SK-N-SH (cell line): ENCODE results near the gene NRDC. TPM values are rescaled to one million over a fixed set of nuclear protein-coding genes. Genes with fewer than 3 reads are reported as not detected.

Experiments used
- CTCF ChIA-PET: fragments of 300-600, 350-600 bp; formaldehyde crosslinking; extraction: SDS; loops from one replicate; lab custom pipeline; 2021; lab: Yijun Ruan, JAX
- POLR2A ChIA-PET: fragments of 350-600 bp; sonication (Branson Sonifier 250); formaldehyde crosslinking; extraction: SDS; loops from one replicate; lab custom pipeline; 2020; ENCODE audit warnings: antibody characterized with exemption, inconsistent platforms; lab: Yijun Ruan, JAX
- DNase-seq: peaks from one replicate; pipeline ENCODE4 v3.0.0; 2012
- H2AFZ ChIP-seq: fragments of 200-600 bp; sonication (generic); 2 replicates; pipeline ENCODE4 v1.8.1; 2016; ENCODE audit warnings: antibody characterized with exemption, mild to moderate bottlenecking, low read depth
- H3F3A ChIP-seq: fragments of 200-600 bp; sonication (generic); replicated peaks from 2 replicates; pipeline ENCODE3; 2016; ENCODE audit warnings: antibody characterized with exemption, mild to moderate bottlenecking; ENCODE audit not compliant: insufficient read depth
- H3K27ac ChIP-seq, 2 experiments: fragments of 200-500 bp in 1 of 2; fragments of 200-600 bp in 1 of 2; sonication (Bioruptor generic) in 1 of 2; sonication (generic), shearing (Covaris generic) in 1 of 2; 2 replicates each; pipeline versions ENCODE4 v1.5.1 to v1.6.1; 2014 to 2016; ENCODE audit warnings: low read depth in 2 of 2, inconsistent platforms in 1 of 2, low read length in 1 of 2, mild to moderate bottlenecking in 1 of 2, mixed read lengths in 1 of 2
- H3K27me3 ChIP-seq: fragments of 200-600 bp; sonication (generic), shearing (Covaris generic); 2 replicates; pipeline ENCODE4 v1.6.1; 2016; ENCODE audit warnings: mixed run types; ENCODE audit not compliant: insufficient read depth
- H3K36me3 ChIP-seq, 2 experiments: fragments of 200-500 bp in 1 of 2; fragments of 200-600 bp in 1 of 2; sonication (Bioruptor generic) in 1 of 2; sonication (generic) in 1 of 2; replicated peaks in 1 of 2; 2 replicates each; pipeline versions ENCODE3 to v1.5.1; 2014 to 2016; ENCODE audit warnings: low read length in 1 of 2, mild to moderate bottlenecking in 1 of 2; ENCODE audit not compliant: insufficient read depth in 2 of 2, control insufficient read depth in 1 of 2
- H3K4me1 ChIP-seq, 2 experiments: fragments of 200-500 bp in 1 of 2; fragments of 200-600 bp in 1 of 2; sonication (Bioruptor generic) in 1 of 2; sonication (generic), shearing (Covaris generic) in 1 of 2; 2 replicates each; pipeline versions ENCODE4 v1.5.1 to v1.6.1; 2014 to 2016; ENCODE audit warnings: low read depth in 1 of 2, low read length in 1 of 2, mixed run types in 1 of 2; ENCODE audit not compliant: insufficient read depth in 2 of 2, control insufficient read depth in 1 of 2
- H3K4me2 ChIP-seq: fragments of 200-600 bp; sonication (generic), shearing (Covaris generic); 2 replicates; pipeline ENCODE4 v1.6.1; 2017; ENCODE audit warnings: mixed run types
- H3K4me3 ChIP-seq, 2 experiments: fragments of 200-500 bp in 1 of 2; fragments of 200-600 bp in 1 of 2; sonication (Bioruptor generic) in 1 of 2; sonication (generic), shearing (Covaris generic) in 1 of 2; 2 replicates each; pipeline versions ENCODE4 v1.5.1 to v1.8.1; 2014 to 2016; ENCODE audit warnings: low read depth in 2 of 2, inconsistent platforms in 1 of 2, low read length in 1 of 2, mild to moderate bottlenecking in 1 of 2, mixed read lengths in 1 of 2, moderate library complexity in 1 of 2
- H3K79me2 ChIP-seq: fragments of 200-600 bp; sonication (generic); 2 replicates; pipeline ENCODE4 v1.8.1; 2017; ENCODE audit warnings: mild to moderate bottlenecking; ENCODE audit not compliant: insufficient read depth
- H3K9ac ChIP-seq: fragments of 200-600 bp; sonication (generic); 2 replicates; pipeline ENCODE4 v1.6.1; 2017; ENCODE audit warnings: mixed run types
- H3K9me2 ChIP-seq: fragments of 200-600 bp; sonication (generic); 2 replicates; pipeline ENCODE4 v1.6.1; 2017; ENCODE audit warnings: mixed run types
- H3K9me3 ChIP-seq: fragments of 200-600 bp; sonication (generic); 2 replicates; pipeline ENCODE4 v1.6.1; 2017; ENCODE audit warnings: mixed run types, mild to moderate bottlenecking, moderate library complexity
- H4K20me1 ChIP-seq: fragments of 200-600 bp; sonication (generic); 2 replicates; pipeline ENCODE4 v1.6.1; 2017; ENCODE audit warnings: mild to moderate bottlenecking, mixed run types; ENCODE audit not compliant: insufficient read depth
- CHD2 ChIP-seq: fragments of 150-350 bp; IDR thresholded peaks from 2 replicates; pipeline ENCODE4 v1.6.1; 2018; ENCODE audit warnings: low read length; ENCODE audit not compliant: partially characterized antibody
- EZH2phosphoT487 ChIP-seq: fragments of 200-600 bp; sonication (generic); IDR thresholded peaks from 2 replicates; pipeline ENCODE4 v1.6.1; 2017; ENCODE audit warnings: low read depth, mixed run types, mild to moderate bottlenecking, antibody characterized with exemption, moderate library complexity, borderline replicate concordance
- FOSL2 ChIP-seq: IDR thresholded peaks from 2 replicates; pipeline ENCODE4 v1.4.0; 2012; ENCODE audit warnings: low read depth, mild to moderate bottlenecking, moderate library complexity, borderline replicate concordance
- FOXJ3 ChIP-seq: sonication (generic); formaldehyde crosslinking; IDR thresholded peaks from 2 replicates; pipeline ENCODE4 v1.5.1; 2020; ENCODE audit warnings: mild to moderate bottlenecking, missing genetic modification reagents
- FOXM1 ChIP-seq: IDR thresholded peaks from 2 replicates; pipeline ENCODE4 v1.4.0; 2012; ENCODE audit warnings: low read depth, mild to moderate bottlenecking
- GABPA ChIP-seq: IDR thresholded peaks from 2 replicates; pipeline ENCODE4 v1.4.0; 2012; ENCODE audit warnings: low read depth, mild to moderate bottlenecking
- JUND ChIP-seq: IDR thresholded peaks from 2 replicates; pipeline ENCODE4 v1.4.0; 2012
- NFIC ChIP-seq: IDR thresholded peaks from 2 replicates; pipeline ENCODE4 v1.4.0; 2012; ENCODE audit warnings: borderline replicate concordance
- NRF1 ChIP-seq: IDR thresholded peaks from 2 replicates; pipeline ENCODE4 v1.6.1; 2012; ENCODE audit warnings: low read depth, mild to moderate bottlenecking, low read length
- POLR2AphosphoS5 ChIP-seq: IDR thresholded peaks from 2 replicates; pipeline ENCODE4 v1.6.1; 2012; ENCODE audit warnings: low read depth, low read length
- RAD21 ChIP-seq: IDR thresholded peaks from 2 replicates; pipeline ENCODE4 v1.6.1; 2012; ENCODE audit warnings: mild to moderate bottlenecking, low read length
- RXRA ChIP-seq: IDR thresholded peaks from 2 replicates; pipeline ENCODE4 v1.4.0; 2012; ENCODE audit warnings: low read depth, mild to moderate bottlenecking, borderline replicate concordance
- SIN3A ChIP-seq: IDR thresholded peaks from 2 replicates; pipeline ENCODE4 v1.6.1; 2012; ENCODE audit warnings: low read depth, mild to moderate bottlenecking, low read length, moderate library complexity, borderline replicate concordance
- TEAD4 ChIP-seq: IDR thresholded peaks from 2 replicates; pipeline ENCODE4 v1.4.0; 2012; ENCODE audit warnings: mild to moderate bottlenecking, borderline replicate concordance; ENCODE audit not compliant: insufficient read depth
- USF1 ChIP-seq: IDR thresholded peaks from 2 replicates; pipeline ENCODE4 v1.4.0; 2012; ENCODE audit warnings: low read depth, borderline replicate concordance
- USF2 ChIP-seq: fragments of 150-350 bp; IDR thresholded peaks from 2 replicates; pipeline ENCODE4 v1.6.1; 2017; ENCODE audit warnings: antibody characterized with exemption, low read length, low read depth, borderline replicate concordance
- YY1 ChIP-seq: IDR thresholded peaks from 2 replicates; pipeline ENCODE4 v1.4.0; 2012; ENCODE audit warnings: low read depth, mild to moderate bottlenecking
- WGBS: methylation state at CpG from one replicate; pipeline ENCODE4 v1.1.6; 2017; ENCODE audit warnings: low lambda C conversion rate; 5-methylcytosine and 5-hydroxymethylcytosine counted together
- polyA plus RNA-seq, 3 experiments: library from polyadenylated mRNA; depleted of rRNA; stranded (reverse); fragments of >200 nt; gene quantifications; 2 replicates each; pipeline ENCODE4 v1.2.3, GENCODE V29; 2012
- TF ChIP-seq, protein P1 (sequence below): IDR thresholded peaks from 2 replicates; pipeline ENCODE4; 2012
- TF ChIP-seq, protein P2 (sequence below): IDR thresholded peaks from 2 replicates; pipeline ENCODE4 v1.4.0; 2012; ENCODE audit warnings: low read depth
- TF ChIP-seq, protein P3 (sequence below): fragments of 150-350 bp; IDR thresholded peaks from 2 replicates; pipeline ENCODE4 v1.6.1; 2016; ENCODE audit warnings: mild to moderate bottlenecking, low read depth, low read length
- TF ChIP-seq, protein P4 (sequence below): IDR thresholded peaks from 2 replicates; pipeline ENCODE4 v1.4.0; 2012; ENCODE audit warnings: low read depth, borderline replicate concordance

The NRDC gene
- polyA plus RNA-seq, 1 of the 3 experiments (the other 2 are of a cell fraction) = 84.8 TPM

DNA sequence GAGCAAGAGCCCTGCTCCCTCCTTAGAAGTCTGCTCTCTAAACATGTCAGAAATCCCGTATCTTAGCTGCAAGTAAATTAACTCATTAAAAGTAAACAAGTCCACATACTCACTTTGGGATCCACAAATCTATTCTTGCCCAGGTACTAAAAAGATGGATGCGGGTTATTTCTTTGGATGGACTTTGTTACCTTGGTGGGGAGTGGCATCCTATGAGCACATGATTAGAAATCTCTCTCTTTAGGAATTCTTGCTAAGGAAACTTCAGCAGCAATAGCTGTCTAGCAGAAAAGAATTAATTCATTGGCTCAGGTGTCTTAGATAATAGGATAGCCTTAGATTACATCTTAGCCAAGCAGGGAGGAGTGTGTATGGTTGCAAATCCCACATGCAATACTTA, 25.2 kb downstream of the NRDC start:
- Histone ChIP-seq H3K36me3 (peaks cover 9 to 22% of the 10 kb centered on the region in 2 experiments), H3K27ac (no peak overlapping the region), H3K27me3 (no peaks in the 10 kb centered on the region), H3K9me2 (no peaks in the 10 kb centered on the region), H3K4me3 (no peak overlapping the region), H2AFZ (no peak overlapping the region), H3K9me3 (no peaks in the 10 kb centered on the region), H3K9ac (no peak overlapping the region), H3K79me2 (peaks cover 90% of the 10 kb centered on the region), H4K20me1 (peaks cover 11% of the 10 kb centered on the region; the same call in 1 of the 2 replicates), H3K4me2 (no peak overlapping the region), H3F3A (peaks cover 11% of the 10 kb centered on the region), H3K4me1 (peaks cover 7 to 15% of the 10 kb centered on the region in 2 experiments; a peak in 3 of 4 replicates)
- DNase-seq = no peak
- ChIA-PET CTCF (no interaction called here), POLR2A (no interaction called here)
- no peak for TF ChIP-seq YY1
- TF ChIP-seq JUND = no peak
- no peak for TF ChIP-seq RAD21
- no peak for TF ChIP-seq EZH2phosphoT487
- no peak for TF ChIP-seq RXRA
- no peak for TF ChIP-seq NRF1
- TF ChIP-seq FOXM1 = no peak
- no peak for TF ChIP-seq USF2
- WGBS = 100% methylated on average over 2 of the region's 2 CpGs

DNA sequence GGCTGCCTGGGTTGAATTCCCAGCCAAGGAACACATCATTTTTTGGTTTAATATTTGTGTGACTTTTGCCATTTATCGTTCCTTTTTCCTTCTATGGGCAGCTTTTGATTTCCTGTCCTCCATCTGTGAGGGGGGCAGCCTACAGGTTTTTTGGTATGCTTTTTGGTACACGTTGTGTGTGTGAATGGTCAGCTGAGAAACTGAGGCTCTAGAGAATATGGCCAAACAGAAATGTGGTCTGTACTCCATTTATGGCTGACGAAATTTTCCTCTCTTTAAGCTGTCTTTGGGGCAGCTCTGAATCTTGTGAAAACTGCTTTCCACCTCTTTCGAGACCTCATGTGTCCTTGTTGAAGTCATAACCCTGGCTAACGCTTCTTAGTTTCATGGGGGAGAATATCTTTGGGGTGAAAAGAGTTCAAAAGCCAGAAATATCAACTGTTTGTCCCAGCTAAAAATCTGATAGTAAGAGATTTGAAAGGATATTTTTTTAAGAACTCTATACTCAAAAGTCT, 26.6 kb downstream of the NRDC start:
- peaks cover 8% of the 10 kb centered on the region; the same call in 1 of the 2 replicates for H4K20me1 ChIP-seq
- no peak overlapping the region for H3K9ac ChIP-seq
- peaks cover 6 to 22% of the 10 kb centered on the region in 2 experiments for H3K36me3 ChIP-seq
- H3K9me3 ChIP-seq = no peaks in the 10 kb centered on the region
- DNase-seq = no peak
- H3K27ac ChIP-seq = no peak overlapping the region
- no peaks in the 10 kb centered on the region for H3K27me3 ChIP-seq
- H3K4me1 ChIP-seq = peaks cover 7 to 15% of the 10 kb centered on the region in 2 experiments; a peak in 3 of 4 replicates
- H3F3A ChIP-seq = peaks cover 11% of the 10 kb centered on the region
- H3K4me2 ChIP-seq = no peak overlapping the region
- H3K4me3 ChIP-seq = no peak overlapping the region
- H2AFZ ChIP-seq = no peak overlapping the region
- 91% methylated on average over 5 of the region's 5 CpGs for WGBS
- POLR2A ChIA-PET = no interaction called here
- CTCF ChIA-PET = no interaction called here
- H3K79me2 ChIP-seq = peaks cover 90% of the 10 kb centered on the region
- H3K9me2 ChIP-seq = no peaks in the 10 kb centered on the region
- TF ChIP-seq NFIC (no peak), TEAD4 (no peak), USF2 (no peak), POLR2AphosphoS5 (no peak), FOXJ3 (CRISPR knock-in tag) (no peak), CHD2 (no peak), RAD21 (no peak), FOSL2 (no peak), USF1 (no peak), NRF1 (no peak), GABPA (no peak), SIN3A (no peak)
- TF ChIP-seq, protein P1, sequence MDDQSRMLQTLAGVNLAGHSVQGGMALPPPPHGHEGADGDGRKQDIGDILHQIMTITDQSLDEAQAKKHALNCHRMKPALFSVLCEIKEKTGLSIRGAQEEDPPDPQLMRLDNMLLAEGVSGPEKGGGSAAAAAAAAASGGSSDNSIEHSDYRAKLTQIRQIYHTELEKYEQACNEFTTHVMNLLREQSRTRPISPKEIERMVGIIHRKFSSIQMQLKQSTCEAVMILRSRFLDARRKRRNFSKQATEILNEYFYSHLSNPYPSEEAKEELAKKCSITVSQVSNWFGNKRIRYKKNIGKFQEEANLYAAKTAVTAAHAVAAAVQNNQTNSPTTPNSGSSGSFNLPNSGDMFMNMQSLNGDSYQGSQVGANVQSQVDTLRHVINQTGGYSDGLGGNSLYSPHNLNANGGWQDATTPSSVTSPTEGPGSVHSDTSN = no peak
- TF ChIP-seq, protein P2, sequence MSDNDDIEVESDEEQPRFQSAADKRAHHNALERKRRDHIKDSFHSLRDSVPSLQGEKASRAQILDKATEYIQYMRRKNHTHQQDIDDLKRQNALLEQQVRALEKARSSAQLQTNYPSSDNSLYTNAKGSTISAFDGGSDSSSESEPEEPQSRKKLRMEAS = no peak
- TF ChIP-seq, protein P3, sequence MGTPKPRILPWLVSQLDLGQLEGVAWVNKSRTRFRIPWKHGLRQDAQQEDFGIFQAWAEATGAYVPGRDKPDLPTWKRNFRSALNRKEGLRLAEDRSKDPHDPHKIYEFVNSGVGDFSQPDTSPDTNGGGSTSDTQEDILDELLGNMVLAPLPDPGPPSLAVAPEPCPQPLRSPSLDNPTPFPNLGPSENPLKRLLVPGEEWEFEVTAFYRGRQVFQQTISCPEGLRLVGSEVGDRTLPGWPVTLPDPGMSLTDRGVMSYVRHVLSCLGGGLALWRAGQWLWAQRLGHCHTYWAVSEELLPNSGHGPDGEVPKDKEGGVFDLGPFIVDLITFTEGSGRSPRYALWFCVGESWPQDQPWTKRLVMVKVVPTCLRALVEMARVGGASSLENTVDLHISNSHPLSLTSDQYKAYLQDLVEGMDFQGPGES = no peak
- TF ChIP-seq, protein P4, sequence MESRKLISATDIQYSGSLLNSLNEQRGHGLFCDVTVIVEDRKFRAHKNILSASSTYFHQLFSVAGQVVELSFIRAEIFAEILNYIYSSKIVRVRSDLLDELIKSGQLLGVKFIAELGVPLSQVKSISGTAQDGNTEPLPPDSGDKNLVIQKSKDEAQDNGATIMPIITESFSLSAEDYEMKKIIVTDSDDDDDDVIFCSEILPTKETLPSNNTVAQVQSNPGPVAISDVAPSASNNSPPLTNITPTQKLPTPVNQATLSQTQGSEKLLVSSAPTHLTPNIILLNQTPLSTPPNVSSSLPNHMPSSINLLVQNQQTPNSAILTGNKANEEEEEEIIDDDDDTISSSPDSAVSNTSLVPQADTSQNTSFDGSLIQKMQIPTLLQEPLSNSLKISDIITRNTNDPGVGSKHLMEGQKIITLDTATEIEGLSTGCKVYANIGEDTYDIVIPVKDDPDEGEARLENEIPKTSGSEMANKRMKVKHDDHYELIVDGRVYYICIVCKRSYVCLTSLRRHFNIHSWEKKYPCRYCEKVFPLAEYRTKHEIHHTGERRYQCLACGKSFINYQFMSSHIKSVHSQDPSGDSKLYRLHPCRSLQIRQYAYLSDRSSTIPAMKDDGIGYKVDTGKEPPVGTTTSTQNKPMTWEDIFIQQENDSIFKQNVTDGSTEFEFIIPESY = no peak
